ACHN (cell line): ENCODE measurements around the gene ATP2B2.

ENCODE experiments used
- DNase-seq: peaks from one replicate; pipeline ENCODE4 v3.0.0-alpha.2; 2015
- in situ Hi-C: cut with HindIII; loops from 2 replicates; pipeline ENCODE4 v1.10.0; 2017; ENCODE audit warnings: low sequenced_read_pairs, low pct_ligation_motif_present, low pct_unique_long_range_greater_than_20kb

ATP2B2 gene

GRCh38 chr3:10277115-10277625 is 228.2 kb downstream of the ATP2B2 start:
- in situ Hi-C loops: no loop called here

GRCh38 chr3:10274601-10275000 is 230.8 kb downstream of the ATP2B2 start:
- in situ Hi-C loops: no loop called here
- no peak for DNase-seq

More at GRCh38 chr3:10277115-10277625, 228.2 kb downstream of the ATP2B2 start:
- no peak for DNase-seq
